CD1c-positive myeloid dendritic cell (primary cell): ENCODE data around the gene AFMID.

Source experiments
- DNase-seq: peaks from one replicate; pipeline ENCODE4 v3.0.0-alpha.2; 2016; ENCODE audit errors: extremely low spot score

The AFMID gene

GRCh38 chr17:78180083-78180482 lies 7.1 kb upstream of the AFMID start:
- no peak for DNase-seq

DNA sequence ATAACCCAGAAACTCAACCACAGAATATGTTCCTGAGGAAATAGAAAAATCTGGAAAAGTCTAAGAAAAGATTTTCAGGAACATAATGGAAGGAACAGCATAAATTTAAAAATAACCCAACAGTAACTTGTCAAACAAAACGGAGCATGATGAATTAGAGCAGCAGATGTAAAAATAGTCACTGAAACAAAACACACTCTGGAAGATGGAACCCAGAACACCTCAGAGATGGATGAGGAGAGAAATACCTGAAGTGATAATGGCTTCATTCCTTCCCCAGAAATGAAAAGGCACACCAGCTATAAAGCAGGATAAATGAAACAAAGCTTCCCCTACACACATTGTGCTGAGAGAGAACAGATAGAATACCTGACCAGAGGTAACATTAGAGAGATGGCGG lies 6.7 kb upstream of the AFMID start:
- DNase-seq: no peak

- DNase-seq: no peak
These were observed 4.7 kb upstream of the AFMID start for GRCh38 chr17:78182504-78182903.

DNA sequence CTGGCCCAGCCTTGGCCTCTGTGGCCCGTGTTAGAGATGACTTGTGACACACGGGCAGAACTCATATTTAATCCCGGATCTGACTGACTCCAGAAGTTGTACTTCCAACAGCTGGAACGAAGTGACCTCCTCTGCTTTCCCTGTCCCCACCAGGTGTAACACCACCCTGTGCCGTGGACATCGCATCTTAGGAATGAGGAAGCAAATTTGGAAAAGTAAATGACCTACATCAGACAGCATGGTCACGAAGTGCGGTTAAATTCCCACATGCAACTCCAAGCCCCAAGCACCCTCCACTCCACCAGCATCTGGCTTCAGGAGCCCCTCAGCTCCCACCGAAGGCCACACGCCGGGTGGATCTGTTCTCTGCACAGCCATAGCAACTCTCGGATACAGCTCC lies 3.2 kb upstream of the AFMID start:
- no peak for DNase-seq

DNA sequence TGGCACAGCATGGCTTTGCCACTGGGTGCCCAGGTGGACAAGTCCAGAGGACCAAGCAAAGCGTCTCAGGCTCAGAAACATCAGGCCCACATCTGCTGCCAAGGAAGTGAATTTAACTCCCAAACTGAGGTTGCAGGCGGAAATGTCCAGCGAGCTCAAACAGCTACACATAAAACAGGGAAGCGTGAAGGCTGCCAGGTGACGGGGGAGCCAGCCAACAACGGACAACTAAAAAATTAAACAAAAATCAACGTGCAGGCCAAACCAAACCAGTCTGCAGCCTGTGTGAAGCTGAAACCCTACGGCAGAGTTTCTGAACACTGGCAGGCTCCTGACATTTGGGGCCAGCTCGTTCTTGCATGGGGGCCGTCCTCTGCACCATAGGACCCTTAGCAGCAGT lies 2.8 kb upstream of the AFMID start:
- DNase-seq: no peak

DNA sequence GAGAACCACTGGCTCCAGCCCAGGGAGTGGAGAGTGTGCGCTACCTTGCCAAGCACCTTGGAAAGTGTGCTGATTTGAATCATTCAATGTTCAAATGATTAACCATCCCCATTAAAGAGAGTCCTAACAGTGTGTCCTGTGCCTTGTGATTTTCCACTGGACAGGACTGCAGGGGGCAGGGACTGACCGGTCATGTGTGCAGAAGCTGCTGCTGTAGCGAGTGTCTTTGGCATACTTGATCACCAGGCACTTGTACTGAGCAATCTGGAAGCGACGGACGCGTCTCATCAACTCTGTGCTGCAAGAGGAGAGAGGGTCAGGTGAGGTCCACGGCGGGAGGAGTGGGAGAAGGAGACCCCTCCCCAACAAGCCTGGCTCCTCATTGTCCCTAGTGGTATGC lies 2.3 kb upstream of the AFMID start:
- DNase-seq: no peak

- DNase-seq: peak; percentile 76
These were observed 1.0 kb upstream of the AFMID start for GRCh38 chr17:78185981-78186691.

- DNase-seq: no peak
These were observed 9.6 kb downstream of the AFMID start for GRCh38 chr17:78196716-78197115.

DNA sequence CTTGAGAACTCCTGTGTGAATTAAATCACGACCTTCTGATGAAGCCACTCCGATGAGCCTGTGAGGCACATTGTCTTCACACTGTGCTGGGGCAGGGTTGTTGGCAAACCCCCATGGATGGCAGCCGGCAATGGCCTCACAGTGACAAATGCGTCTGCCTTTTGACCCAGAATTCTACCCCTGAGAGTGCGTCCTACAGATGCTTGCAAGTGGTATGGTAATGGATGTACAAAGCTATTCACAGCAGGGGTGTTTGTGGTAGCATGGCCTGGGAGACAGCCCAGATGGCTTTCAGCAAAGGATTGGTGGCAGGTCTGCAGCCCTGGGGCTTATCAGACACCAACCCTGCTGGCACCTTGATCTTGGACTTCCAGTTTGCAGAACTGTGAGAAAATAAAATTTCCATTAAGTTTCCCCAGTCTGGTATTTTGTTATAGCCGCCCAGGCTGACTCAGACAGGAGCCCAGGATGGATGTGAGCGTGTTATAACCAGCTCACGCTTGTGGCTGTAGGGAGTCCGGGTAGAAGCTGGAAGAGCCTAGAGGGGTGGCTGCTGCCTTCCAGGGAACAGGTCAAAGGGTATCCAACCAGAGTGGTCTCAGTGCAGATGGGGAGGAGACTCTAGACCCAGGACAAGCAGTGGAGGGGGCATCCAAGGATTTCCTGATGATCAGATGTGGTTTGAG lies 10.1 kb downstream of the AFMID start:
- DNase-seq: no peak

GRCh38 chr17:78200451-78200850 lies 13.3 kb downstream of the AFMID start:
- DNase-seq: no peak

DNA sequence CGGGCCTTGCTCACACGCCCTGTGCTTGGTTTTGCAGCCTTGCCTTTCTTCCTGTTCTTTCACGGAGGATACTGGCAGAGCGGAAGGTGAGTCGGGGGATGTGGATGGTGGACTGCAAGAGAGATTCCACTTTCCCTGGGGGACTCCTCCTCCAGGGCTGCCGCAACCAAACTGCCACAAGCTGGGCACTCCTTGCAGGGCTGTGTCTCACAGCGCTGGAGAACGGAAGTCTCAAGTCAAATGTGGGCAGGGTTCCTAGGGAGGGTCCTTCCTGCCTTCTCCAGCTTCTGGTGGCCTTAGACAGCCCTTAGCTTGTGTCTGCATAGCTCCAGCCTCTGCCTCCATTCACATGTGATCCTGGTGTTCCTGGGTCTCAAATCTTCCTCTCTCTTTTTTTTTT lies 15.5 kb downstream of the AFMID start:
- DNase-seq: no peak

DNA sequence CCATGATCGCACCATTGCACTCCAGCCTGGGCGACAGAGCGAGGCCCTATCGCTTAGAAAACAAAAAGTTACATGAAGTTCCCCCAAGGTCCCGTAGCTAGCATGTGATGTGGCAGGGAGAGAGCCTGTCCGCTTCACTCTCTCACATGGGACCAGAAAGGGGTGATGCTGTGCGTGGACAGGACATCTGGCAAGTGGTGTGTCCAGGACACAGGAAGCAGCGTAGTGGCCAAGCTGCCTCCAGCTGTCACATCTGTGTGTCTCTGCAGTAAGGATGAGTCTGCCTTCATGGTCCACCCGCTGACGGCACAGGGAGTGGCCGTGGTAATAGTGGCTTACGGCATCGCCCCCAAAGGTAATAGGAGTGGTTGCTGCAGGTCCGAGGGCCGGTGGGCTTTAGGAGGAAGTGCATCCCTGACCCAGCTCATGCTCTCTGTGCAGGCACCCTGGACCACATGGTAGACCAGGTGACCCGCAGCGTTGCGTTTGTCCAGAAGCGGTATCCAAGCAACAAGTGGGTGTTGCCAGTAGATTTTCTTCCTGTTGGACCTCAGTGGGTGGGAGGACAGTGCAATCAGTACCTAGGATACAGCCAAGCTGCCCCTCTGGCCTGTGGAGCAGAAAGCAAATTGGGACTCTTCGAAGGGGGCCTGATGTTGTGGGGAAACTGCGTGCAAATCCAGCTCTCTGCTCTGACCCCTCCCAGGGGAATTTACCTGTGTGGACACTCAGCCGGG lies 17.4 kb downstream of the AFMID start:
- no peak for DNase-seq

GRCh38 chr17:78205124-78205775 lies 18.1 kb downstream of the AFMID start:
- no peak for DNase-seq

DNA sequence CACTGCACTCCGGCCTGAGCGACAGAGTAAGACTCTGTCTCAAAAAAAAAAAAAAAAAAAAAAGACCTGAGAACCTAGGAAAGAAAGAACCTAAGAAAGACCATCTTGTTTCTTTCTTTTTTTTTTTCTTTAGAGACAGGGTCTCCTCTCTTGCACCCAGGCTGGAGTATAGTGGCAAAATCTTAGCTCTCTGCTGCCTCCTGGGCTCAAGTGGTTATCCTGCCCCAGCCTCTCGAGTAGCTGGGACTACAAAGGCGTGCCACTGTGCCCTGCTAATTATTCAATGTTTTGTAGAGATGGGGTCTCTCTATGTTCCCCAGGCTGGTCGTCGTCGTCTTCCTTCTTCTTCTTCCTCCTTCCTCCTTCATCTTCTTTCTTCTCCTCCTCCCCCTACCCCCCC lies 19.1 kb downstream of the AFMID start:
- DNase-seq: no peak

- DNase-seq: no peak
These were observed 21.3 kb downstream of the AFMID start for GRCh38 chr17:78208486-78208885.

- no peak for DNase-seq
These were observed 22.9 kb downstream of the AFMID start for GRCh38 chr17:78210111-78210510.

GRCh38 chr17:78211032-78211431 lies 23.9 kb downstream of the AFMID start:
- DNase-seq: no peak

- DNase-seq: peak; percentile 94
These were observed 27.0 kb downstream of the AFMID start, which contains the start of gene BIRC5 for GRCh38 chr17:78214016-78214705. BIRC5 (plus strand) TSS chr17:78214253; CDS start chr17:78214317, 64 bp downstream.

DNA sequence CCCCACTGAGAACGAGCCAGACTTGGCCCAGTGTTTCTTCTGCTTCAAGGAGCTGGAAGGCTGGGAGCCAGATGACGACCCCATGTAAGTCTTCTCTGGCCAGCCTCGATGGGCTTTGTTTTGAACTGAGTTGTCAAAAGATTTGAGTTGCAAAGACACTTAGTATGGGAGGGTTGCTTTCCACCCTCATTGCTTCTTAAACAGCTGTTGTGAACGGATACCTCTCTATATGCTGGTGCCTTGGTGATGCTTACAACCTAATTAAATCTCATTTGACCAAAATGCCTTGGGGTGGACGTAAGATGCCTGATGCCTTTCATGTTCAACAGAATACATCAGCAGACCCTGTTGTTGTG lies 27.5 kb downstream of the AFMID start:
- no peak for DNase-seq

- no peak for DNase-seq
These were observed 32.4 kb downstream of the AFMID start for GRCh38 chr17:78219396-78220150.

- DNase-seq: no peak
These were observed 35.9 kb downstream of the AFMID start for GRCh38 chr17:78223061-78223460.
